Urinary bladder (tissue), 2 donors: ENCODE data around the gene EQTN. TPM values are rescaled to one million over a fixed set of nuclear protein-coding genes. Genes with fewer than 3 reads are reported as not detected.

ENCODE experiments used
- polyA plus RNA-seq: library from polyadenylated mRNA; stranded (reverse); fragments of 200-250 nt; gene quantifications from one replicate; pipeline ENCODE4 v1.2.3, GENCODE V29; 2013
- total RNA-seq: library from RNA; depleted of rRNA; stranded (reverse); fragments of >200 nt; gene quantifications from one replicate; pipeline ENCODE4 v1.2.3, GENCODE V29; 2014
- donor health status: healthy.

EQTN gene
- total and polyA plus RNA-seq, 2 donors, result 0.13 to 0.74 TPM

Other genes starting within 250 kb of the EQTN start
- 36.5 TPM for gene TEK, start 187.9 kb downstream of the EQTN start, total RNA-seq
- gene TEK, start 187.9 kb downstream of the EQTN start, polyA plus RNA-seq, result 11.2 TPM
- gene IFNK, start 227.1 kb upstream of the EQTN start, total RNA-seq, result not detected
- gene IFNK, start 227.1 kb upstream of the EQTN start, polyA plus RNA-seq, result not detected
- 8.0 TPM for gene MOB3B, start 232.7 kb upstream of the EQTN start, total RNA-seq
- gene MOB3B, start 232.7 kb upstream of the EQTN start, polyA plus RNA-seq, result 3.8 TPM